ENCODE measurements around the gene WDR17. TPM values are rescaled to one million over a fixed set of nuclear protein-coding genes. Genes with fewer than 3 reads are reported as not detected.
A peak's percentile ranks its signal among the peaks of the same experiment; 100 is the strongest.

Gene WDR17
- total and polyA plus RNA-seq, 2 of the 13 experiments (the other 11 are each of a cell fraction or from before 2014, with no cell fraction given) = not detected

GRCh38 chr4:176150704-176151103 is 85.1 kb downstream of the WDR17 start:
- no peak overlapping the region for H3K4me3 ChIP-seq (replicated peaks in 1 of 3; ENCODE audit: insufficient read depth in 1 of 3, low read depth in 2 of 3, low read length in 3 of 3)
- ChIA-PET POLR2A (no interaction called here), CTCF (ENCODE audit: low intra/inter-chr PET ratio, low total read pairs) (no interaction called here)
- H3K36me3 ChIP-seq (replicated peaks in 1 of 2; ENCODE audit: control insufficient read depth in 1 of 2, insufficient read depth in 2 of 2, low read length in 2 of 2) = no peaks in the 10 kb centered on the region
- ATAC-seq = no peak
- no peak overlapping the region for H3K4me2 ChIP-seq (ENCODE audit: low read depth, low read length)
- no peaks in the 10 kb centered on the region for H3K4me1 ChIP-seq (ENCODE audit: insufficient read depth, low read length)
- no peaks in the 10 kb centered on the region for H3K9me3 ChIP-seq (ENCODE audit: low read length)
- no peaks in the 10 kb centered on the region for H3K27me3 ChIP-seq (ENCODE audit: control insufficient read depth in 1 of 2, insufficient read depth in 2 of 2, low read length in 2 of 2)
- no peak for TF ChIP-seq FOXO1 (CRISPR knock-in tag; IDR thresholded peaks at IDR 0.05)
- TF ChIP-seq SKIL (CRISPR knock-in tag; IDR thresholded peaks at IDR 0.05; ENCODE audit: borderline replicate concordance) = no peak
- no peak for TF ChIP-seq ZNF614 (CRISPR knock-in tag; IDR thresholded peaks at IDR 0.05; ENCODE audit: borderline replicate concordance)
- no peak for TF ChIP-seq KLF9 (CRISPR knock-in tag; IDR thresholded peaks at IDR 0.05; ENCODE audit: low read depth)
- TF ChIP-seq ZNF775 (CRISPR knock-in tag; IDR thresholded peaks at IDR 0.05; ENCODE audit: borderline replicate concordance) = no peak
- no peak for TF ChIP-seq NBN (conservative IDR thresholded peaks at IDR 0.05)
- no peak for TF ChIP-seq SMARCE1 (IDR thresholded peaks at IDR 0.05; ENCODE audit: borderline replicate concordance)
- no peak for TF ChIP-seq HMG20A (CRISPR knock-in tag; IDR thresholded peaks at IDR 0.05; ENCODE audit: borderline replicate concordance)
- no peaks in the 10 kb centered on the region for H3K79me2 ChIP-seq (ENCODE audit: insufficient read depth, low read length)
- no peak for DNase-seq (ENCODE audit: low spot score)
- 0% methylated on average over 2 of the region's 2 CpGs for WGBS (ENCODE audit: low lambda C conversion rate)
- H3K27ac ChIP-seq (ENCODE audit: extremely low read length, insufficient read depth, low read length) = no peak overlapping the region
- FAIRE-seq = no peak
- no peaks in the 10 kb centered on the region for H4K20me1 ChIP-seq (ENCODE audit: insufficient read depth, low read length)
- intact Hi-C loops (cut with micrococcal nuclease; ENCODE audit: unreplicated experiment) (loop anchor here (1.0 to 5.0 kb wide), 3 partner anchors 127 to 1292 kb away; partner anchors contain the start of gene AGA), in situ Hi-C loops (cut with HindIII; ENCODE audit: extremely low pct_ligation_motif_present, low pct_unique_long_range_greater_than_20kb) (no loop called here)
- BruUV-seq (replicated peaks) = no TSS peak
- no peak overlapping the region for H2AFZ ChIP-seq (ENCODE audit: low read length)
- H3K9ac ChIP-seq (ENCODE audit: insufficient read depth, low read depth, low read length) = no peak overlapping the region

DNA sequence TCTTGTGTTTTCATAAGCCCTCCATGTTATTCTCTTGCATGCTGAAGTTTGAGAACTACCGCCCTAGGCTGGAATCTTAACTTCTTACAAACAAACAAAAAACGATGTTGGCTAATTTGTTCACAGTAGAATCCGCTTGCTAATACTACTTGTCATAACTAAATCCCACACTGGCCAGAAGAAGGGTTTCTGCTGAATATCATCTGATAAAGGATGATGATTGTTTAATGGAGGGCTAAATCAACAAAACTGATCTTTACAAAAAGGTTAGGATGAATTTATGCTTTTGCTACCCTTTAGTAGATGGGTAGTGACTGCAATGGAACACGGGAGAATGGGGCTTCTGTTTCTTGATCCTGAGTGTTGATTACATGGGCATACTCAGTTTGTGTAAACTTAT is 87.5 kb downstream of the WDR17 start:
- Histone ChIP-seq H3K4me1 (ENCODE audit: insufficient read depth, low read length) (no peaks in the 10 kb centered on the region), H3K27ac (ENCODE audit: extremely low read length, insufficient read depth, low read length) (no peak overlapping the region), H3K9ac (ENCODE audit: insufficient read depth, low read depth, low read length) (no peak overlapping the region), H4K20me1 (ENCODE audit: insufficient read depth, low read length) (no peaks in the 10 kb centered on the region), H3K36me3 (replicated peaks in 1 of 2; ENCODE audit: control insufficient read depth in 1 of 2, insufficient read depth in 2 of 2, low read length in 2 of 2) (no peaks in the 10 kb centered on the region), H3K9me3 (ENCODE audit: low read length) (no peaks in the 10 kb centered on the region), H3K4me3 (replicated peaks in 1 of 3; ENCODE audit: insufficient read depth in 1 of 3, low read depth in 2 of 3, low read length in 3 of 3) (no peak overlapping the region), H3K79me2 (ENCODE audit: insufficient read depth, low read length) (no peaks in the 10 kb centered on the region), H2AFZ (ENCODE audit: low read length) (peak overlapping the region; percentile 29), H3K4me2 (ENCODE audit: low read depth, low read length) (no peak overlapping the region), H3K27me3 (ENCODE audit: control insufficient read depth in 1 of 2, insufficient read depth in 2 of 2, low read length in 2 of 2) (no peaks in the 10 kb centered on the region)
- FAIRE-seq (no peak), DNase-seq (ENCODE audit: low spot score) (no peak), ATAC-seq (no peak)
- in situ Hi-C loops (cut with HindIII; ENCODE audit: extremely low pct_ligation_motif_present, low pct_unique_long_range_greater_than_20kb) = no loop called here
- ChIA-PET CTCF (ENCODE audit: low intra/inter-chr PET ratio, low total read pairs) (no interaction called here), POLR2A (no interaction called here)
- WGBS (ENCODE audit: low lambda C conversion rate) = 2% methylated on average over 4 of the region's 4 CpGs
- no TSS peak for BruUV-seq (replicated peaks)
- intact Hi-C loops (cut with micrococcal nuclease; ENCODE audit: unreplicated experiment) = loop anchor here (5.0 kb wide), 1 partner anchor 1289 kb away; the partner anchor contains the start of gene AGA
- TF ChIP-seq FOXK2 (IDR thresholded peaks at IDR 0.05) (no peak), ZNF619 (CRISPR knock-in tag; IDR thresholded peaks at IDR 0.05) (no peak), ZNF768 (CRISPR knock-in tag; IDR thresholded peaks at IDR 0.05) (no peak), BORCS8-MEF2B (CRISPR knock-in tag; IDR thresholded peaks at IDR 0.05) (no peak), ZNF414 (CRISPR knock-in tag; IDR thresholded peaks at IDR 0.05) (no peak), TGIF2 (CRISPR knock-in tag; IDR thresholded peaks at IDR 0.05) (no peak), ZNF260 (CRISPR knock-in tag; IDR thresholded peaks at IDR 0.05; ENCODE audit: borderline replicate concordance, low read depth) (no peak), ZSCAN31 (CRISPR knock-in tag; IDR thresholded peaks at IDR 0.05; ENCODE audit: low read depth) (no peak), MTA1 (CRISPR knock-in tag; IDR thresholded peaks at IDR 0.05; ENCODE audit: borderline replicate concordance) (no peak)
- TF ChIP-seq, protein P1, sequence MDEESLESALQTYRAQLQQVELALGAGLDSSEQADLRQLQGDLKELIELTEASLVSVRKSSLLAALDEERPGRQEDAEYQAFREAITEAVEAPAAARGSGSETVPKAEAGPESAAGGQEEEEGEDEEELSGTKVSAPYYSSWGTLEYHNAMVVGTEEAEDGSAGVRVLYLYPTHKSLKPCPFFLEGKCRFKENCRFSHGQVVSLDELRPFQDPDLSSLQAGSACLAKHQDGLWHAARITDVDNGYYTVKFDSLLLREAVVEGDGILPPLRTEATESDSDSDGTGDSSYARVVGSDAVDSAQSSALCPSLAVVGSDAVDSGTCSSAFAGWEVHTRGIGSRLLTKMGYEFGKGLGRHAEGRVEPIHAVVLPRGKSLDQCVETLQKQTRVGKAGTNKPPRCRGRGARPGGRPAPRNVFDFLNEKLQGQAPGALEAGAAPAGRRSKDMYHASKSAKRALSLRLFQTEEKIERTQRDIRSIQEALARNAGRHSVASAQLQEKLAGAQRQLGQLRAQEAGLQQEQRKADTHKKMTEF (CRISPR knock-in tag; IDR thresholded peaks at IDR 0.05) = no peak
